Nephron (organoid): Measurements from ENCODE around the gene SRBD1.
A peak's percentile ranks its signal among the peaks of the same experiment; 100 is the strongest.

Source experiments
- H3K27ac Mint-ChIP-seq, 3 experiments: 2 replicates each; pipeline ENCODE4 v1.8.0; 2020; ENCODE audit warnings: mixed read lengths in 3 of 3, mild to moderate bottlenecking in 2 of 3, moderate library complexity in 1 of 3
- H3K27me3 Mint-ChIP-seq: 2 replicates; pipeline ENCODE4 v1.8.0; 2021; ENCODE audit warnings: low read depth, mild to moderate bottlenecking, moderate library complexity, mixed read lengths
- H3K36me3 Mint-ChIP-seq: 2 replicates; pipeline ENCODE4 v1.8.0; 2020; ENCODE audit warnings: low read depth, mixed read lengths
- H3K4me1 Mint-ChIP-seq: 2 replicates; pipeline ENCODE4 v1.8.0; 2020; ENCODE audit warnings: mixed read lengths
- H3K4me3 Mint-ChIP-seq, 3 experiments: 2 replicates each; pipeline ENCODE4 v1.8.0; 2020; ENCODE audit warnings: mild to moderate bottlenecking in 3 of 3, mixed read lengths in 3 of 3, moderate library complexity in 2 of 3
- H3K9me3 Mint-ChIP-seq: 2 replicates; pipeline ENCODE4 v1.8.0; 2020; ENCODE audit warnings: mixed read lengths
- CTCF ChIP-seq, 3 experiments: fragments of 200-600 bp; sonication (generic); IDR thresholded peaks; one replicate each; pipeline ENCODE4 v1.5.0; 2021; ENCODE audit warnings: antibody characterized with exemption in 3 of 3; ENCODE audit not compliant: unreplicated experiment in 3 of 3

Gene SRBD1

GRCh38 chr2:45612731-45613130 lies 1.7 kb upstream of the SRBD1 start:
- H3K4me3 Mint-ChIP-seq, result peak overlapping the region; percentile 99 to 100 (median 100)
- H3K36me3 Mint-ChIP-seq, result no peaks in the 10 kb centered on the region
- no peak for TF ChIP-seq CTCF (IDR thresholded peaks at IDR 0.05; ENCODE audit: unreplicated experiment in 3 of 3)
- no peaks in the 10 kb centered on the region for H3K9me3 Mint-ChIP-seq
- no peaks in the 10 kb centered on the region for H3K27me3 Mint-ChIP-seq
- H3K4me1 Mint-ChIP-seq, result peaks cover 49% of the 10 kb centered on the region
- H3K27ac Mint-ChIP-seq, result peak overlapping the region; percentile 96 to 99 (median 99)

GRCh38 chr2:45612285-45612684 lies 1.2 kb upstream of the SRBD1 start:
- Mint-ChIP-seq H3K27me3 (no peaks in the 10 kb centered on the region), H3K4me1 (peaks cover 51% of the 10 kb centered on the region), H3K9me3 (no peaks in the 10 kb centered on the region), H3K27ac (peak overlapping the region; percentile 96 to 99 (median 99)), H3K36me3 (no peaks in the 10 kb centered on the region), H3K4me3 (peak overlapping the region; percentile 99 to 100 (median 100))
- TF ChIP-seq CTCF (IDR thresholded peaks at IDR 0.05; ENCODE audit: unreplicated experiment in 3 of 3), result no peak

- Mint-ChIP-seq H3K9me3 (no peaks in the 10 kb centered on the region), H3K27ac (peak overlapping the region; percentile 96 to 99 (median 99)), H3K36me3 (no peaks in the 10 kb centered on the region), H3K27me3 (no peaks in the 10 kb centered on the region), H3K4me1 (peaks cover 51% of the 10 kb centered on the region), H3K4me3 (peak overlapping the region; percentile 99 to 100 (median 100))
- TF ChIP-seq CTCF (IDR thresholded peaks at IDR 0.05; ENCODE audit: unreplicated experiment in 3 of 3), result peak; percentile 22 to 28 (median 27)
Measured at GRCh38 chr2:45610281-45611019, 617 bp downstream of the SRBD1 start.

GRCh38 chr2:45607701-45608100 lies 3.4 kb downstream of the SRBD1 start:
- peaks cover 31% of the 10 kb centered on the region for H3K4me1 Mint-ChIP-seq
- peaks cover 11% of the 10 kb centered on the region for H3K36me3 Mint-ChIP-seq
- peak; percentile 37 to 56 (median 46) for TF ChIP-seq CTCF (IDR thresholded peaks at IDR 0.05; ENCODE audit: unreplicated experiment in 3 of 3)
- no peak overlapping the region for H3K27ac Mint-ChIP-seq
- H3K27me3 Mint-ChIP-seq, result no peaks in the 10 kb centered on the region
- no peaks in the 10 kb centered on the region for H3K9me3 Mint-ChIP-seq
- H3K4me3 Mint-ChIP-seq, result peak overlapping the region; percentile 17 to 40 (median 35)

GRCh38 chr2:45606796-45607195 lies 4.3 kb downstream of the SRBD1 start:
- no peak overlapping the region for H3K4me3 Mint-ChIP-seq
- no peaks in the 10 kb centered on the region for H3K27me3 Mint-ChIP-seq
- TF ChIP-seq CTCF (IDR thresholded peaks at IDR 0.05; ENCODE audit: unreplicated experiment in 3 of 3), result no peak
- H3K9me3 Mint-ChIP-seq, result no peaks in the 10 kb centered on the region
- no peak overlapping the region for H3K27ac Mint-ChIP-seq
- H3K4me1 Mint-ChIP-seq, result peaks cover 22% of the 10 kb centered on the region
- H3K36me3 Mint-ChIP-seq, result peaks cover 13% of the 10 kb centered on the region

GRCh38 chr2:45605116-45605515 lies 6.0 kb downstream of the SRBD1 start:
- Mint-ChIP-seq H3K27ac (no peak overlapping the region), H3K4me1 (peaks cover 9% of the 10 kb centered on the region), H3K27me3 (no peaks in the 10 kb centered on the region), H3K9me3 (no peaks in the 10 kb centered on the region), H3K4me3 (no peak overlapping the region), H3K36me3 (peaks cover 28% of the 10 kb centered on the region)
- no peak for TF ChIP-seq CTCF (IDR thresholded peaks at IDR 0.05; ENCODE audit: unreplicated experiment in 3 of 3)
